PC-3 (cell line): ENCODE data around the gene CELA3A.

Source experiments
- CTCF ChIP-seq: fragments of 300-600 bp; sonication (generic); conservative IDR thresholded peaks from 2 replicates; pipeline ENCODE4 v1.5.1; 2017; ENCODE audit warnings: antibody characterized with exemption, low read depth, mild to moderate bottlenecking, low read length
- EZH2phosphoT487 ChIP-seq: fragments of 300-600 bp; sonication (generic); IDR thresholded peaks from 2 replicates; pipeline ENCODE4 v1.6.1; 2018; ENCODE audit warnings: mild to moderate bottlenecking, antibody characterized with exemption, low read length, borderline replicate concordance

- TF ChIP-seq CTCF, result no peak
- no peak for TF ChIP-seq EZH2phosphoT487
Observed at GRCh38 chr1:22030057-22030456, 28.6 kb downstream of the CELA3A start.
